OCI-LY1 (cell line): ENCODE results near the gene JPH2.
"Not testable (repeated sequence)": the region's sequence is repeated elsewhere in the genome, so short reads cannot be mapped to it uniquely, and the experiment has no call there.

Experiments
- CTCF ChIP-seq: fragments of 200-600 bp; sonication (generic), shearing (Covaris generic); IDR thresholded peaks from 2 replicates; pipeline ENCODE4 v1.5.1; 2017; ENCODE audit warnings: mild to moderate bottlenecking, antibody characterized with exemption, low read length, moderate library complexity, mixed read lengths
- EZH2 ChIP-seq: fragments of 200-600 bp; sonication (generic), shearing (Covaris generic); IDR thresholded peaks from 2 replicates; pipeline ENCODE4 v1.8.0; 2017; ENCODE audit warnings: borderline replicate concordance, mixed run types, mild to moderate bottlenecking, antibody characterized with exemption, low read length, moderate library complexity, mixed read lengths

- TF ChIP-seq CTCF, EZH2: not testable (repeated sequence)
Observed at GRCh38 chr20:44232469-44232856, 45.5 kb upstream of the JPH2 start.
